ENCODE measurements around the gene MED13L.
"Not testable (repeated sequence)": the region's sequence is repeated elsewhere in the genome, so short reads cannot be mapped to it uniquely, and the experiment has no call there.

MED13L gene

GRCh38 chr12:115979851-115980250, 297.6 kb downstream of the MED13L start:
- DNase-seq: no peak

- no peak for DNase-seq
Measured at GRCh38 chr12:115979351-115979750, 298.1 kb downstream of the MED13L start.

- not testable (repeated sequence) for DNase-seq
Measured at GRCh38 chr12:115976829-115977228, 300.7 kb downstream of the MED13L start.

- DNase-seq: no peak
Measured at GRCh38 chr12:115975411-115975810, 302.1 kb downstream of the MED13L start.

- DNase-seq: no peak
Measured at GRCh38 chr12:115973968-115974724, 303.3 kb downstream of the MED13L start.

GRCh38 chr12:115973066-115973465, 304.4 kb downstream of the MED13L start:
- DNase-seq: no peak

GRCh38 chr12:115972241-115972640, 305.3 kb downstream of the MED13L start:
- no peak for DNase-seq

GRCh38 chr12:115968211-115968610, 309.3 kb downstream of the MED13L start:
- no peak for DNase-seq

- no peak for DNase-seq
Measured at GRCh38 chr12:115966376-115966775, 311.1 kb downstream of the MED13L start.

- DNase-seq: no peak
Measured at GRCh38 chr12:115964626-115965025, 312.9 kb downstream of the MED13L start.

- no peak for DNase-seq
Measured at GRCh38 chr12:115964214-115964613, 313.3 kb downstream of the MED13L start.

- no peak for DNase-seq
Measured at GRCh38 chr12:115962216-115962615, 315.3 kb downstream of the MED13L start.

- no peak for DNase-seq
Measured at GRCh38 chr12:115960868-115961802, 316.4 kb downstream of the MED13L start.

GRCh38 chr12:115957686-115958290, 319.7 kb downstream of the MED13L start:
- DNase-seq: no peak

- DNase-seq: no peak
Measured at GRCh38 chr12:115956659-115957058, 320.8 kb downstream of the MED13L start.

GRCh38 chr12:115956236-115956635, 321.3 kb downstream of the MED13L start:
- no peak for DNase-seq

GRCh38 chr12:115953450-115953849, 324.0 kb downstream of the MED13L start:
- DNase-seq: no peak

GRCh38 chr12:115953031-115953430, 324.5 kb downstream of the MED13L start:
- DNase-seq: no peak

- no peak for DNase-seq
Measured at GRCh38 chr12:115950959-115951358, 326.5 kb downstream of the MED13L start.

- no peak for DNase-seq
Measured at GRCh38 chr12:115949675-115950074, 327.8 kb downstream of the MED13L start.

GRCh38 chr12:115947696-115948062, 329.8 kb downstream of the MED13L start:
- no peak for DNase-seq
